ENCODE measurements around the gene GLI3. TPM values are rescaled to one million over a fixed set of nuclear protein-coding genes. Genes with fewer than 3 reads are reported as not detected.
A peak's percentile ranks its signal among the peaks of the same experiment; 100 is the strongest.

Gene GLI3
- total RNA-seq, 1 donor from 2014 or later, result 5.5 TPM

GRCh38 chr7:42017349-42017986, 219.5 kb downstream of the GLI3 start:
- intact Hi-C loops (cut with micrococcal nuclease), result no loop called here
- no peak overlapping the region for H3K4me3 ChIP-seq
- H3K27me3 ChIP-seq (ENCODE audit: low read depth), result no peaks in the 10 kb centered on the region
- peaks cover 16% of the 10 kb centered on the region for H3K9me3 ChIP-seq (replicated peaks)
- H3K36me3 ChIP-seq, result peaks cover 5% of the 10 kb centered on the region
- TF ChIP-seq, protein P1, sequence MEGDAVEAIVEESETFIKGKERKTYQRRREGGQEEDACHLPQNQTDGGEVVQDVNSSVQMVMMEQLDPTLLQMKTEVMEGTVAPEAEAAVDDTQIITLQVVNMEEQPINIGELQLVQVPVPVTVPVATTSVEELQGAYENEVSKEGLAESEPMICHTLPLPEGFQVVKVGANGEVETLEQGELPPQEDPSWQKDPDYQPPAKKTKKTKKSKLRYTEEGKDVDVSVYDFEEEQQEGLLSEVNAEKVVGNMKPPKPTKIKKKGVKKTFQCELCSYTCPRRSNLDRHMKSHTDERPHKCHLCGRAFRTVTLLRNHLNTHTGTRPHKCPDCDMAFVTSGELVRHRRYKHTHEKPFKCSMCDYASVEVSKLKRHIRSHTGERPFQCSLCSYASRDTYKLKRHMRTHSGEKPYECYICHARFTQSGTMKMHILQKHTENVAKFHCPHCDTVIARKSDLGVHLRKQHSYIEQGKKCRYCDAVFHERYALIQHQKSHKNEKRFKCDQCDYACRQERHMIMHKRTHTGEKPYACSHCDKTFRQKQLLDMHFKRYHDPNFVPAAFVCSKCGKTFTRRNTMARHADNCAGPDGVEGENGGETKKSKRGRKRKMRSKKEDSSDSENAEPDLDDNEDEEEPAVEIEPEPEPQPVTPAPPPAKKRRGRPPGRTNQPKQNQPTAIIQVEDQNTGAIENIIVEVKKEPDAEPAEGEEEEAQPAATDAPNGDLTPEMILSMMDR (IDR thresholded peaks at IDR 0.05; ENCODE audit: borderline replicate concordance), result no peak
- H3K27ac ChIP-seq (replicated peaks), result no peak overlapping the region
- peaks cover 4% of the 10 kb centered on the region for H3K4me1 ChIP-seq
- no peak for DNase-seq

- Histone ChIP-seq H3K27me3 (ENCODE audit: low read depth) (no peaks in the 10 kb centered on the region), H3K4me1 (peaks cover 4% of the 10 kb centered on the region), H3K4me3 (no peak overlapping the region), H3K27ac (replicated peaks) (no peak overlapping the region), H3K36me3 (peaks cover 5% of the 10 kb centered on the region), H3K9me3 (replicated peaks) (peaks cover 16% of the 10 kb centered on the region)
- TF ChIP-seq, protein P1 (IDR thresholded peaks at IDR 0.05; ENCODE audit: borderline replicate concordance), result no peak
- DNase-seq, result no peak
- intact Hi-C loops (cut with micrococcal nuclease), result no loop called here
Measured at GRCh38 chr7:42016517-42016916, 220.5 kb downstream of the GLI3 start.

DNA sequence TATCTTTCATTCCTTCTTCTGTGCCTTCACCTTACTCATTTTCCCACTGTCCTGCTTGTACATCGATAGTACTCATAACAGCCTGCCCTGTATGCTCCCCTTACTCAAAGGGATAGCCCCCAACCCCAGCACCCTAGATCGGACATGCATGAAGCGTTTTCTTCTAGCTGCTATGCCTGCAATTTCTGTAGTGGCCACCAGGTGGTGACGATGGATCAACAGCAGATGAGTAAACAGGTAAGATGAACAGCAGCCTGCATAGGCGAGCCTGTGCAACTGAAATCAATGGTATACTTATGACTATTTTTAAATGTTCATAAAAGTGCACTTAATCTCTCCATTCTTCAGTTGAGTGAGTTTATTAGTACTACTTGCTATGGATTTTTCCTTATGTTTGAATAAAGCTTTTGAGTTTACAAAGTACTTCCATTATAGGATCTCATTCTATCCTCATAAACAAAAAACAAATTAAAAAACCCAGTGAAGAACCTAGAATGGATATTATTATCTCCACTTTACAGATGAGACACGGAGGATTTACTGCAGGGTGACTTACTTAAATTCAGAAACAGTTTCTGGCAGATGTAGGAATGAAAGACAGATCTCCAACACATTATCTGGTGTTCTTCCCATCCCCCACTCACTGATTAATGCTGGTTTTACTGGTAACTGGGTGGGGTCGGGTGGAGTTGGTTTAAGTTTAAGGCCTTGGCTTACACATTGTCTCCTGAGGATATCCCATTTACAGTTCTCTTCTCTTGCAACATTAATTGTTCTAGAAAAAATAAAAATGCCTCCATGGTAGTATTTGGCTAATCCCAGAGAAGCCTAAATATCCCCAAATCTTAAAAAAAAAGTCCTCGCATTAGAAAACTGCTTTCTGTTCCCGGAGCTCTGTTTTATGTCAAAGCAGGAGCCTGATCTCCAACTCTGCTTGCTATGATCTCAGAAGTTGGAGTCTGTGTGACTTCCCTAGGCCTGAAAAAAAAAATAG, 222.1 kb downstream of the GLI3 start:
- intact Hi-C loops (cut with micrococcal nuclease), result no loop called here
- TF ChIP-seq, protein P1 (IDR thresholded peaks at IDR 0.05; ENCODE audit: borderline replicate concordance), result peak; percentile 62
- Histone ChIP-seq H3K4me3 (no peak overlapping the region), H3K27ac (replicated peaks) (no peak overlapping the region), H3K9me3 (replicated peaks) (peaks cover 16% of the 10 kb centered on the region), H3K27me3 (ENCODE audit: low read depth) (no peaks in the 10 kb centered on the region), H3K4me1 (no peaks in the 10 kb centered on the region), H3K36me3 (peaks cover 5% of the 10 kb centered on the region)
- no peak for DNase-seq

DNA sequence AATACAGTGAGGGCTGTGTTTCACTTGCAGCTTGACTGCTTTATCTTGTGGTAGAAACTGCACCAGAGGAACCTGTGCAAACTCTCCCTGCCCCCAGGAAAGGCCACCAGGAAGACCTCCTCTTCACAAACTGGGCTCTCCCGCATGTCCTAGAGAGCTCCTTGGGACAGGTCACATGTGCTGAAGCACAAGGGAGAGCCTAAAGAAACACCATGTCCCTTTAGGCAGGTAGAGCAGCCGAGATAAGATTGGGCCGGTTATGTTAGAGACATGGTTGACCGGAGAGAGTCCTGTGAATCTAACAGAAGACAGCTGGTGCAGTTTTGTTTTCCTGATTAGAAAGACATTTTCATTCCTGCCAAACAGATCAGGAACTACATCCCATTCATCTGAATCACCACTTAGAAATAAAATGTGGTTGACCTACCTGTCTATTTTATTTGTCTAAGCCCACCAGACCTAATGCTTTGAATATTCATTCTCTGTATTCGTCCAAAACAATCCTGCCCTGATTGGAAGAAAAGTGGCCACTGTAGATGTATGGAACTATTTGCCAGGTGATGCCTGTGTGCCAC, 224.1 kb downstream of the GLI3 start:
- H3K4me1 ChIP-seq, result no peaks in the 10 kb centered on the region
- no peak overlapping the region for H3K4me3 ChIP-seq
- H3K27me3 ChIP-seq (ENCODE audit: low read depth), result no peaks in the 10 kb centered on the region
- TF ChIP-seq, protein P1 (IDR thresholded peaks at IDR 0.05; ENCODE audit: borderline replicate concordance), result no peak
- intact Hi-C loops (cut with micrococcal nuclease), result no loop called here
- peaks cover 16% of the 10 kb centered on the region for H3K9me3 ChIP-seq (replicated peaks)
- no peak for DNase-seq
- H3K27ac ChIP-seq (replicated peaks), result no peak overlapping the region
- peaks cover 5% of the 10 kb centered on the region for H3K36me3 ChIP-seq

- intact Hi-C loops (cut with micrococcal nuclease), result no loop called here
- Histone ChIP-seq H3K9me3 (replicated peaks) (peaks cover 16% of the 10 kb centered on the region), H3K4me1 (no peaks in the 10 kb centered on the region), H3K27ac (replicated peaks) (no peak overlapping the region), H3K36me3 (peaks cover 5% of the 10 kb centered on the region), H3K4me3 (no peak overlapping the region), H3K27me3 (ENCODE audit: low read depth) (no peaks in the 10 kb centered on the region)
- no peak for DNase-seq
- TF ChIP-seq, protein P1 (IDR thresholded peaks at IDR 0.05; ENCODE audit: borderline replicate concordance), result no peak
Measured at GRCh38 chr7:42012313-42012712, 224.7 kb downstream of the GLI3 start.

All from left ventricle myocardium inferior (tissue), 1 donor.